ENCODE data around the gene SST.

DNA sequence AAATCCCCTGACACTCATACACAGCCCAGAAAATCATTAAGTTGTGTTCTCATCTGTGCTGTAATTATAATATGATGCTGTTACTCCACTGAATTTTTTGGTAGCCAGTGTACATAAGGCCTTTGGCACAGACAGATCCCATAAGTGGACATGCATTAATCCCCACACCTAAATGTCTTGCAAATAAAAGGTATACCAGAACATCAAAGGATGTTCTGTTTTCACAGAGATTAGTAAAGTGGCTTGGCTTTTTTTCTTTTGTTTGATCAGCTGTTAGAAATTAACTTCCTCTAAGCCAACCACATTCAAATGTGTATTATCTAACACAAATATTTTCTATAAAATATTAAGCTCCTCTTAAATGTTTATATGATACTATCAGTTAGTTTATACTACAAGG, 2.7 kb downstream of the SST start:
- TF ChIP-seq EZH2 (IDR thresholded peaks at IDR 0.05) (no peak), JUND (IDR thresholded peaks at IDR 0.05) (no peak), RAD21 (IDR thresholded peaks at IDR 0.05; ENCODE audit: low read depth) (no peak), POLR2AphosphoS5 (IDR thresholded peaks at IDR 0.05; ENCODE audit: low read depth, low read length) (no peak)
- TF ChIP-seq, protein P1, sequence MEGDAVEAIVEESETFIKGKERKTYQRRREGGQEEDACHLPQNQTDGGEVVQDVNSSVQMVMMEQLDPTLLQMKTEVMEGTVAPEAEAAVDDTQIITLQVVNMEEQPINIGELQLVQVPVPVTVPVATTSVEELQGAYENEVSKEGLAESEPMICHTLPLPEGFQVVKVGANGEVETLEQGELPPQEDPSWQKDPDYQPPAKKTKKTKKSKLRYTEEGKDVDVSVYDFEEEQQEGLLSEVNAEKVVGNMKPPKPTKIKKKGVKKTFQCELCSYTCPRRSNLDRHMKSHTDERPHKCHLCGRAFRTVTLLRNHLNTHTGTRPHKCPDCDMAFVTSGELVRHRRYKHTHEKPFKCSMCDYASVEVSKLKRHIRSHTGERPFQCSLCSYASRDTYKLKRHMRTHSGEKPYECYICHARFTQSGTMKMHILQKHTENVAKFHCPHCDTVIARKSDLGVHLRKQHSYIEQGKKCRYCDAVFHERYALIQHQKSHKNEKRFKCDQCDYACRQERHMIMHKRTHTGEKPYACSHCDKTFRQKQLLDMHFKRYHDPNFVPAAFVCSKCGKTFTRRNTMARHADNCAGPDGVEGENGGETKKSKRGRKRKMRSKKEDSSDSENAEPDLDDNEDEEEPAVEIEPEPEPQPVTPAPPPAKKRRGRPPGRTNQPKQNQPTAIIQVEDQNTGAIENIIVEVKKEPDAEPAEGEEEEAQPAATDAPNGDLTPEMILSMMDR (IDR thresholded peaks at IDR 0.05 in 2 of 3, conservative IDR thresholded peaks at IDR 0.05 in 1 of 3; ENCODE audit: borderline replicate concordance in 1 of 3, insufficient read depth in 1 of 3, low read depth in 2 of 3, low read length in 2 of 3) = no peak
